GM23248 (cell line): ENCODE measurements around the gene AGPAT2. TPM values are rescaled to one million over a fixed set of nuclear protein-coding genes. Genes with fewer than 3 reads are reported as not detected.

Experiments used
- DNase-seq: peaks from one replicate; pipeline ENCODE4 v3.0.0-alpha.2; 2015
- H2AFZ ChIP-seq: fragments of 200-600 bp; sonication (generic); 2 replicates; pipeline ENCODE4 v1.6.1; 2016; ENCODE audit warnings: antibody characterized with exemption
- H3F3A ChIP-seq: fragments of 200-600 bp; sonication (generic); 2 replicates; pipeline ENCODE4 v1.6.1; 2016; ENCODE audit warnings: mild to moderate bottlenecking, antibody characterized with exemption, mixed run types; ENCODE audit not compliant: insufficient read depth
- H3K27ac ChIP-seq: fragments of 200-600 bp; sonication (generic); 2 replicates; pipeline ENCODE4 v1.5.1; 2016; ENCODE audit warnings: mild to moderate bottlenecking
- H3K27me3 ChIP-seq: fragments of 200-600 bp; sonication (generic); replicated peaks from 2 replicates; pipeline ENCODE4 v1.6.1; 2016; ENCODE audit warnings: mild to moderate bottlenecking; ENCODE audit not compliant: insufficient read depth
- H3K36me3 ChIP-seq: fragments of 200-600 bp; sonication (generic); 2 replicates; pipeline ENCODE4 v1.6.1; 2016; ENCODE audit warnings: low read depth, mild to moderate bottlenecking
- H3K4me1 ChIP-seq: fragments of 200-600 bp; sonication (generic); 2 replicates; pipeline ENCODE4 v1.6.1; 2016; ENCODE audit warnings: mild to moderate bottlenecking; ENCODE audit not compliant: insufficient read depth
- H3K4me2 ChIP-seq: fragments of 200-600 bp; sonication (generic); one replicate; pipeline ENCODE4 v1.6.1; 2016; ENCODE audit warnings: mild to moderate bottlenecking; ENCODE audit not compliant: unreplicated experiment
- H3K4me3 ChIP-seq: fragments of 200-600 bp; sonication (generic); 2 replicates; pipeline ENCODE4 v1.5.1; 2016; ENCODE audit warnings: mild to moderate bottlenecking
- H3K79me2 ChIP-seq: fragments of 200-600 bp; sonication (generic); 2 replicates; pipeline ENCODE4 v1.6.1; 2016; ENCODE audit warnings: mild to moderate bottlenecking; ENCODE audit not compliant: insufficient read depth
- H3K9ac ChIP-seq: fragments of 200-600 bp; sonication (generic); 2 replicates; pipeline ENCODE4 v1.6.1; 2016; ENCODE audit warnings: mild to moderate bottlenecking
- H3K9me2 ChIP-seq: fragments of 200-600 bp; sonication (generic); 2 replicates; pipeline ENCODE4 v1.6.1; 2016; ENCODE audit warnings: mixed run types, mild to moderate bottlenecking, moderate library complexity; ENCODE audit not compliant: insufficient read depth
- H3K9me3 ChIP-seq: fragments of 200-600 bp; sonication (generic); one replicate; pipeline ENCODE4 v1.6.1; 2017; ENCODE audit warnings: low read depth
- H4K20me1 ChIP-seq: fragments of 200-600 bp; sonication (generic); 2 replicates; pipeline ENCODE4 v1.6.0; 2016; ENCODE audit not compliant: insufficient read depth
- EZH2 ChIP-seq: fragments of 200-600 bp; sonication (generic); IDR thresholded peaks from 2 replicates; pipeline ENCODE4 v1.6.1; 2018; ENCODE audit warnings: antibody characterized with exemption, mild to moderate bottlenecking; ENCODE audit not compliant: insufficient read depth, poor library complexity, severe bottlenecking
- EZH2phosphoT487 ChIP-seq: fragments of 200-600 bp; sonication (generic); IDR thresholded peaks from 2 replicates; pipeline ENCODE4 v1.6.1; 2018; ENCODE audit warnings: antibody characterized with exemption, moderate library complexity, mild to moderate bottlenecking, low read depth; ENCODE audit not compliant: insufficient read depth
- WGBS, 2 experiments: methylation state at CpG; one replicate each; pipeline ENCODE4 v1.1.6; 2015 to 2017; ENCODE audit warnings: low lambda C conversion rate in 2 of 2, low coverage in 1 of 2; ENCODE audit errors: missing lambda C conversion rate in 2 of 2; 5-methylcytosine and 5-hydroxymethylcytosine counted together
- in situ Hi-C: fragments of 300-500 bp; cut with MboI; formaldehyde crosslinking; loops from 2 replicates; pipeline ENCODE4 v1.15.0; 2020
- polyA plus RNA-seq: library from polyadenylated mRNA; unstranded; fragments of >200 nt; fragmentation: Nextera tagmentation; extraction: Ambion mirVana; gene quantifications from 2 replicates; pipeline ENCODE4 v1.2.1, GENCODE V29; 2016
- total RNA-seq: library from RNA; depleted of rRNA; stranded (reverse); fragments of >200 nt; shearing (Covaris generic); gene quantifications from 2 replicates; pipeline ENCODE4 v1.2.3, GENCODE V29; 2014

AGPAT2 gene
- total and polyA plus RNA-seq, 2 experiments from 2014 or later: 58.3 to 68.7 TPM

DNA sequence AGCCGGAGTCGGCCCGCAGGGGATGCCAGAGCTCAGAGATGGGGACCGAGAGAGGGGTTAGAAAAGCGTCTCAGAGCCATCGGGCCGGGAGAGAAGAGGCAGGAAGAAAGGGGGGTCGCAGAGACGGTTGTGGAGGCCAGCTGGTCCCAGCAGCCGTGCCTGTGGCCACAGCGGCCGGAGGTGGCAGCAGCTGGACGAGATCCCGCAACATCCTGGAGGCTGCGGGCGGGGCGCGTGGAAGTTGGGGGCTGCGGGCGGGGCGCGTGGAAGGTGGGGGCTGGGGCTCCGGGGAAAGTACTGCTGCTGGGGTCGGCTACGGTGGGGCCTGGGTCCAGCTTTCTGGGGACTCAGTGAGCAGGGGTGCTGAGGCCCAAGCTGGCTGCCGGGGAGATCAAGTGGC, 59.0 kb downstream of the AGPAT2 start:
- no peak for TF ChIP-seq EZH2
- no peaks in the 10 kb centered on the region for H3K9me3 ChIP-seq
- in situ Hi-C loops: no loop called here
- no peak overlapping the region for H3K27ac ChIP-seq
- WGBS, 2 experiments: 73 to 74% methylated on average over 17 to 26 of the region's 26 CpGs
- H3K27me3 ChIP-seq: no peaks in the 10 kb centered on the region
- H3K79me2 ChIP-seq: no peaks in the 10 kb centered on the region
- no peak overlapping the region for H3K9ac ChIP-seq
- no peak overlapping the region for H3K4me3 ChIP-seq
- no peaks in the 10 kb centered on the region for H3K4me1 ChIP-seq
- H2AFZ ChIP-seq: no peak overlapping the region
- H3K9me2 ChIP-seq: no peaks in the 10 kb centered on the region
- H3F3A ChIP-seq: peaks cover 7% of the 10 kb centered on the region; the same call in 1 of the 2 replicates
- no peak overlapping the region for H3K4me2 ChIP-seq
- no peak for DNase-seq
- no peaks in the 10 kb centered on the region for H4K20me1 ChIP-seq
- H3K36me3 ChIP-seq: no peaks in the 10 kb centered on the region

DNA sequence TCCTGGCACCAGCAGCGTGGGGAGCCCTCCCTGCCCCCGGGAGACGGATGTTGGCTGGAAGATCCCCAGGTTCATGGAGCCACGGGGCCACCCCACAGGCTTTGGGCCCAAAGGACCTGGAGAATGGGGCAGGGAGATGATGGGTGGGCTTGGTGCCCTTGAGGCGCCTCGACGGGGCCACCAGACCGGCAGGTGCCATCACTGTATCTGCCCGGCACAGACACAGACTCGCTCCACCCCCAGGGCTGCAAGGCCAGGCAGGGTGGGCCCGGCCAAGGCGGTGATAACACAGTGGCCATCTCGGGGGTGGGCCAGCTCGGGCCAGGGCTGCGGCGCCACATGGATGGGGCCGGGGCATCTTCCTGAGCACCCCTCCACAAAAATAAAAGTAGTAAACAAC, 59.6 kb downstream of the AGPAT2 start:
- Histone ChIP-seq H3K4me3 (no peak overlapping the region), H2AFZ (no peak overlapping the region), H3K27ac (no peak overlapping the region), H3K36me3 (no peaks in the 10 kb centered on the region), H3K27me3 (no peaks in the 10 kb centered on the region), H3K9me3 (no peaks in the 10 kb centered on the region), H3K79me2 (no peaks in the 10 kb centered on the region), H3K9me2 (no peaks in the 10 kb centered on the region), H3K9ac (no peak overlapping the region), H3K4me1 (no peaks in the 10 kb centered on the region), H3F3A (peaks cover 7% of the 10 kb centered on the region; the same call in 1 of the 2 replicates), H3K4me2 (no peak overlapping the region), H4K20me1 (no peaks in the 10 kb centered on the region)
- 77 to 80% methylated on average over 13 to 14 of the region's 17 CpGs for WGBS, 2 experiments
- no peak for TF ChIP-seq EZH2phosphoT487
- TF ChIP-seq EZH2: no peak
- no peak for DNase-seq
- in situ Hi-C loops: no loop called here

DNA sequence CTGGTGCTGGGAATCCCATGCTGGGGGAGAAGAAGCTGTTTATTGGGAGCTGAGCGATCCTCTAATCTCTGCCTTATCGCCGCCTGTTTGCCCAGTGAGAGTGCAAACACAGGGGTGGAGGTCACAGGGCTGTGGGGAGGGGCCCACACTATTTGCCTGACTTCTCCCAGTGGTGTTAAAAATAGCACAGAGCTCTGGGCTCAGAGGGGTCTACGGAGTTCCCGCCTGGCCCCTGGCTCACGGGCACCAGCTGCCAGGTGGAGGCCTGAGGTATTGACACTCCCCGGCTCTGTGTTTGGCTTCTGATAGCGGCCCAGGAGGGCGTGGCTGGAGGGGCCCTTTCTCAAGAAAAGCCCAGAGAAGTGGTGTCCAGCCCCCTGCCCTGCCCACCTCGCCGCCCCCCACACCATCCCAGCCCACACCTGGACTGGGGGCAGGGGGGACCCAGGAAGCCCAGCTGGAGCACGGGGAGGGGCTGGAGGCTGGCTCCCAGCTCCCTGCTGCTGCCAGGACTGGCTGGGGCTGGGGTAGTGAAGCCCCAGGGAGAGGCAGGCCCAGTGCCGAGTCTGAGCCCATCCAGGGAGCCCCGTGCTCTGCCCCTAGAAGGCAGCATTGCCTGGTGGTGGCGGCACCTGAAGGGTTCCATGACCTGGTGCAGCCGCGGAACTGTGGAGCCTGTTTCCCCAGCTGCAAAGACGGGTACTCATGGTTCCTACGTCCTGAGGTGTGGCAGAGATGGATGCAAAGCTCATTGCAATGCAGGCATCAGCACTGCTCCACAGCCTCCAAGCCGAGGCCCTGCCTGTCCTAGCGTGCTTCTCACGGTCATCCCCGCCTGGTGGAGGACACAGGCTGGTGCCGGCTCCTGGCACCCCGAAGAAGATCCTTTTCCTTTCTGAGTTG, 60.3 kb downstream of the AGPAT2 start:
- Histone ChIP-seq H3K4me3 (no peak overlapping the region), H2AFZ (no peak overlapping the region), H4K20me1 (no peaks in the 10 kb centered on the region), H3K79me2 (no peaks in the 10 kb centered on the region), H3K36me3 (no peaks in the 10 kb centered on the region), H3K9me2 (no peaks in the 10 kb centered on the region), H3K27me3 (no peaks in the 10 kb centered on the region), H3K4me1 (no peaks in the 10 kb centered on the region), H3K4me2 (no peak overlapping the region), H3K27ac (no peak overlapping the region), H3K9me3 (no peaks in the 10 kb centered on the region), H3K9ac (no peak overlapping the region), H3F3A (peaks cover 7% of the 10 kb centered on the region; the same call in 1 of the 2 replicates)
- in situ Hi-C loops: no loop called here
- no peak for TF ChIP-seq EZH2phosphoT487
- no peak for TF ChIP-seq EZH2
- peak; percentile 26 for DNase-seq
- 60 to 67% methylated on average over 20 to 23 of the region's 25 CpGs for WGBS, 2 experiments

- Histone ChIP-seq H3K9me3 (no peaks in the 10 kb centered on the region), H3K9ac (no peak overlapping the region), H3K4me3 (no peak overlapping the region), H3K4me2 (no peak overlapping the region), H3F3A (peaks cover 7% of the 10 kb centered on the region; the same call in 1 of the 2 replicates), H3K36me3 (no peaks in the 10 kb centered on the region), H3K4me1 (no peaks in the 10 kb centered on the region), H3K9me2 (no peaks in the 10 kb centered on the region), H3K27ac (no peak overlapping the region), H4K20me1 (no peaks in the 10 kb centered on the region), H2AFZ (no peak overlapping the region), H3K27me3 (no peaks in the 10 kb centered on the region), H3K79me2 (no peaks in the 10 kb centered on the region)
- in situ Hi-C loops: no loop called here
- WGBS, 2 experiments: 72 to 74% methylated on average over 26 to 30 of the region's 30 CpGs
- TF ChIP-seq EZH2phosphoT487: no peak
- TF ChIP-seq EZH2: no peak
- no peak for DNase-seq
These were observed 61.1 kb downstream of the AGPAT2 start for GRCh38 chr9:136626066-136626725.
